NB4 (cell line): ENCODE measurements around the gene USF3.

ENCODE experiments used
- DNase-seq: peaks from one replicate; pipeline ENCODE4 v3.0.0; 2010; ENCODE audit warnings: low read depth
- H3K4me3 ChIP-seq: one replicate; pipeline ENCODE4 v1.5.1; 2011; ENCODE audit warnings: mild to moderate bottlenecking, low read depth, low read length, moderate library complexity
- MYC ChIP-seq: IDR thresholded peaks from 2 replicates; pipeline ENCODE4 v1.6.1; 2011; ENCODE audit warnings: low read depth, low read length
- POLR2A ChIP-seq: IDR thresholded peaks from 2 replicates; pipeline ENCODE4 v1.6.1; 2011; ENCODE audit warnings: mild to moderate bottlenecking; ENCODE audit not compliant: insufficient read length; ENCODE audit errors: extremely low read depth
- TF ChIP-seq, protein P1 (sequence below): IDR thresholded peaks from 2 replicates; pipeline ENCODE4 v1.6.1; 2011; ENCODE audit warnings: low read depth, low read length
- TF ChIP-seq, protein P2 (sequence below): IDR thresholded peaks from one replicate; pipeline ENCODE4 v1.5.1; 2012; ENCODE audit warnings: low read depth, low read length

The USF3 gene

DNA sequence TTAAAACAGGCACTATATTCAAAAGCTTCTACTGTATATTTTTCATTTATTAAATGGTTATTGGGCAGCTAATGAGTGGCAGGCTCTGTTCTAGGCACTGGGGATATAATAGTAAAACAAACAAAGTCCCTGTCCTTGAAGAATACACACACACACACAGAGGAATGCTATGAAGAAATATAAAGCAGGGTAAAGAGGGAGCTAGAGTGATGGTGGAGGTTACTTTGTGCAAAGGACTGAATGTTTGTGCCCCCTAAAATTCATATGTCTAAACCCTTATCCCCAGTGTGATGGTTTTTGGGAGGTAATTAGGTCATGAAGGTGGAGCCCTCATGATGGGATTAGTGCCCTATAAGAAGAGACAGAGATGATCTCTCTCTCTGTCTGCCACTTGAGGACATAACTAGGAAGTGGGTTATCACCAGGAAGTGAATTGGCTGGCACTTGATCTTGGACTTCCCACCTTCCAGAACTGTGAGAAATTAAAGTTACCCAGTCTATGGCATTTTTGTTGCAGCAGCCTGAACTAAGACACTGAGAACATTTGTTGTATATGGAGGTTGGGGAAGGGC lies 31.8 kb downstream of the USF3 start:
- TF ChIP-seq, protein P1, sequence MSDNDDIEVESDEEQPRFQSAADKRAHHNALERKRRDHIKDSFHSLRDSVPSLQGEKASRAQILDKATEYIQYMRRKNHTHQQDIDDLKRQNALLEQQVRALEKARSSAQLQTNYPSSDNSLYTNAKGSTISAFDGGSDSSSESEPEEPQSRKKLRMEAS: no peak
- TF ChIP-seq, protein P2, sequence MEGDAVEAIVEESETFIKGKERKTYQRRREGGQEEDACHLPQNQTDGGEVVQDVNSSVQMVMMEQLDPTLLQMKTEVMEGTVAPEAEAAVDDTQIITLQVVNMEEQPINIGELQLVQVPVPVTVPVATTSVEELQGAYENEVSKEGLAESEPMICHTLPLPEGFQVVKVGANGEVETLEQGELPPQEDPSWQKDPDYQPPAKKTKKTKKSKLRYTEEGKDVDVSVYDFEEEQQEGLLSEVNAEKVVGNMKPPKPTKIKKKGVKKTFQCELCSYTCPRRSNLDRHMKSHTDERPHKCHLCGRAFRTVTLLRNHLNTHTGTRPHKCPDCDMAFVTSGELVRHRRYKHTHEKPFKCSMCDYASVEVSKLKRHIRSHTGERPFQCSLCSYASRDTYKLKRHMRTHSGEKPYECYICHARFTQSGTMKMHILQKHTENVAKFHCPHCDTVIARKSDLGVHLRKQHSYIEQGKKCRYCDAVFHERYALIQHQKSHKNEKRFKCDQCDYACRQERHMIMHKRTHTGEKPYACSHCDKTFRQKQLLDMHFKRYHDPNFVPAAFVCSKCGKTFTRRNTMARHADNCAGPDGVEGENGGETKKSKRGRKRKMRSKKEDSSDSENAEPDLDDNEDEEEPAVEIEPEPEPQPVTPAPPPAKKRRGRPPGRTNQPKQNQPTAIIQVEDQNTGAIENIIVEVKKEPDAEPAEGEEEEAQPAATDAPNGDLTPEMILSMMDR: no peak
- TF ChIP-seq MYC (no peak), POLR2A (no peak)
- no peak overlapping the region for H3K4me3 ChIP-seq
- DNase-seq: no peak

DNA sequence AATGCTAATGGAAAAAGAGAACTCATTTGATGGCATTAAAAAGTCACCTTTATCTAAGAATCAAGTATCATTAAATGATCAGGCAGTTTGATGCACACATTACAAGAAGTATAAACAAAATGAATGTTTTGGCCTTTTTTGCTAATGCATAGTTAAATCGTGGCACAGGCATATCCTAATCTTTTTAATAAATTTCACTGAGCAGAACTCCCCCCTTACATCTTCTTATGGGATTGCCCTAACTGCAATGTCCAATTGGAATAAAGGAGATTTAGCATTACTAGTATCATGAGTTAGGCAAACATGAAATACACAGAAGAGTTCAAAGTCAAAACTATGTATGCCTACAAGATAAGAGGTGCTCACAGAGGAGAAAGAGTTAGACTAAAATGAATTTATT lies 32.7 kb downstream of the USF3 start:
- no peak for DNase-seq
- TF ChIP-seq, protein P1: no peak
- TF ChIP-seq POLR2A (no peak), MYC (no peak)
- TF ChIP-seq, protein P2: no peak
- H3K4me3 ChIP-seq: no peak overlapping the region

DNA sequence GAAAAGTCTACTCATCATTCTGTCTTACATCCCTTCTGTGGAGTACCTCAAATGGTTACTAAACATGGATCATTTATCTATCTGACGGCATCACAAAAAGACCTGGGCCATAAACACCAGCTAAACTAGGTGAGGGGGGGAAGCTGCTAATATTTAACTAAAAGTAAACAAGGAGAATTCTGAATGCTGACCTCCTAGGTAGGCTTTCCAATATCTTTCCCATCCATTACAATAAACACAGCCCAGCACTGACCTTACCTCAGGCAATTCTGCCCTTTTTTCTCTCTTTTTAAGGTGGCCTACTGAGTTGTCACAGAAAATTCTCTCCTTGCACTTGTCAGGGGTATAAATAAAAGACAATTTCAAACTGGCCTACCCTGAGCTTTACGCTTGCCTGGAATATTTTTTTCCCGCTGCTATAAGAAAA lies 33.1 kb downstream of the USF3 start:
- DNase-seq: no peak
- TF ChIP-seq MYC (no peak), POLR2A (no peak)
- TF ChIP-seq, protein P1: no peak
- TF ChIP-seq, protein P2: no peak
- H3K4me3 ChIP-seq: no peak overlapping the region

DNA sequence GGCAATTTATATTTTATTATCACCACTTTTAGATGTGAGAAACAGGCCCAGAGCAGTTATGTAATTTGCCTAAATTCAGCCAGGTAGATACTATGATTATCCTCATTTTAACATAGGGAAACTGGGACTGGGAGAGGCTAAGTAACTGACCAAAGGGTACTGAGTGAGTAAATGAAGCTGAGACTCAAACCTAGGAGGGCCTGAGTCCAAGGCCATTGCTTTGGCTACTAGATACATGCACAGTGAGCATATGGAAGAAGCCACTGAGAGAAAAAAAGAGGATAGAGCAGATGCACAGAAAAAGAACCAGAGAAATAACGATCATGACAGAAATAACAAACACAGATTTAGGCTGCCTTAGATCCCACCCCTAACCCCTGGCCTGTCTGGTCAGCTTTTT lies 33.6 kb downstream of the USF3 start:
- no peak overlapping the region for H3K4me3 ChIP-seq
- no peak for DNase-seq
- no peak for TF ChIP-seq MYC
- TF ChIP-seq, protein P2: no peak
- no peak for TF ChIP-seq POLR2A
- TF ChIP-seq, protein P1: no peak

DNA sequence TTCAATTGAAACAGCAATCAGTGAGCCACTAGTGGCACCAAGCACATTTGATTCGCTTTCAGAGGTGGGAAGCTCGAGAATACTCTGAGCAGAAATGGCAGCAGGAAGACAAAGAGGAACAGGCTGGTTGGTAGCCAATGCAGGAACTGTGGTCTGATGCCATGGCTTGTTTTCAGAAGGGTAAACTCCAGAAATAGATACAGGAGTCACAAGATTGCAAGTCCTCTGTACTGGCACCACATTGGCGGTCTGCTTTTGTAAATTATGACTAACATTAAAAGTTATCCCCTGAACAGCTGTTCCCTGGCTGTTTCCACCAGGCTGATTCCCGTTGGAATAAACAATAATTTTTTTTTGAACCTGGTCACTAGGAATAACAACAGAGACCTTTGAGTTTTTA lies 35.5 kb downstream of the USF3 start:
- no peak for TF ChIP-seq MYC
- TF ChIP-seq POLR2A: no peak
- TF ChIP-seq, protein P1: no peak
- TF ChIP-seq, protein P2: no peak
- no peak for DNase-seq
- no peak overlapping the region for H3K4me3 ChIP-seq

DNA sequence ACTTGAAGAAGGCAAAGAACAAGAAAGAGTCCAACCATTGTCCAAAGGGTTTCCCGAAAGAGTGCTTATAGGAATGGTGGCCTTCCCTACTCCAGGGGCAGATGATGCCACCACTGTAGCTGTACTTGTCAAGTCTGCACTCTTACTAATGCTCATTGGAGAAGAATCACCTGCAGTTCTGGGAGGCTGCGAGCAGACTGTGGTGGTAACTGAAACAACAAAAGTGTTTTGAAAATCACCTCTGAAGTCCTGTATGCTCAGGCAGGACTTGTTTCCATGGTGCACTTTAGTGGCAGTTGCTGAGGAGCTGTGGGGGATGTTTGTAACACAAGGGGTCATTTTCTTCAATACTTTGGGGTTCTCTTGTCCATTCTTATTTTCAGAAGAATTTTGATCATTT lies 36.0 kb downstream of the USF3 start:
- DNase-seq: no peak
- H3K4me3 ChIP-seq: no peak overlapping the region
- TF ChIP-seq MYC: no peak
- no peak for TF ChIP-seq POLR2A
- TF ChIP-seq, protein P1: no peak
